ENCODE results near the gene CD84. TPM values are rescaled to one million over a fixed set of nuclear protein-coding genes. Genes with fewer than 3 reads are reported as not detected.
"Not testable (repeated sequence)": the region's sequence is repeated elsewhere in the genome, so short reads cannot be mapped to it uniquely, and the experiment has no call there.

CD84 gene
- polyA plus RNA-seq, 1 of the 3 experiments (the other 2 are of a cell fraction): not detected

- H3K4me2 ChIP-seq; H3K79me2 ChIP-seq (ENCODE audit: insufficient read depth); H3K4me1 ChIP-seq (ENCODE audit: control insufficient read depth in 1 of 2, insufficient read depth in 2 of 2, low read depth in 1 of 2, low read length in 1 of 2); H3K27ac ChIP-seq (ENCODE audit: low read depth in 2 of 2, low read length in 1 of 2); DNase-seq; H3K9me3 ChIP-seq; H3F3A ChIP-seq (replicated peaks; ENCODE audit: insufficient read depth); H4K20me1 ChIP-seq (ENCODE audit: insufficient read depth); H2AFZ ChIP-seq (ENCODE audit: low read depth); POLR2A ChIA-PET; H3K4me3 ChIP-seq (ENCODE audit: low read depth in 2 of 2, low read length in 1 of 2); H3K27me3 ChIP-seq (ENCODE audit: insufficient read depth); H3K9me2 ChIP-seq; CTCF ChIA-PET; H3K9ac ChIP-seq; H3K36me3 ChIP-seq (replicated peaks in 1 of 2; ENCODE audit: control insufficient read depth in 1 of 2, insufficient read depth in 2 of 2, low read length in 1 of 2): not testable (repeated sequence)
- under 1% methylated on average over 3 of the region's 3 CpGs for WGBS (ENCODE audit: low lambda C conversion rate)
These were observed 80.8 kb downstream of the CD84 start for GRCh38 chr1:160498301-160499065.

GRCh38 chr1:160496334-160496733 is 83.0 kb downstream of the CD84 start:
- no peaks in the 10 kb centered on the region for H4K20me1 ChIP-seq (ENCODE audit: insufficient read depth)
- POLR2A ChIA-PET: interaction anchor here (0.6 kb wide), 1 partner anchor 9 kb away, joined by 3 read pairs; no protein-coding TSS in a partner anchor
- CTCF ChIA-PET: no interaction called here
- no peaks in the 10 kb centered on the region for H3F3A ChIP-seq (replicated peaks; ENCODE audit: insufficient read depth)
- no peaks in the 10 kb centered on the region for H3K9me3 ChIP-seq
- H3K79me2 ChIP-seq (ENCODE audit: insufficient read depth): no peaks in the 10 kb centered on the region
- no peak overlapping the region for H3K4me3 ChIP-seq (ENCODE audit: low read depth in 2 of 2, low read length in 1 of 2)
- TF ChIP-seq YY1 (IDR thresholded peaks at IDR 0.05; ENCODE audit: low read depth): no peak
- TF ChIP-seq TAF1 (IDR thresholded peaks at IDR 0.05; ENCODE audit: borderline replicate concordance, low read depth, low read length): no peak
- no peak for TF ChIP-seq RFX5 (IDR thresholded peaks at IDR 0.05; ENCODE audit: low read length)
- TF ChIP-seq EZH2phosphoT487 (IDR thresholded peaks at IDR 0.05; ENCODE audit: borderline replicate concordance, low read depth): no peak
- TF ChIP-seq ZBTB33 (IDR thresholded peaks at IDR 0.05; ENCODE audit: borderline replicate concordance, low read depth): no peak
- TF ChIP-seq POLR2AphosphoS5 (IDR thresholded peaks at IDR 0.05; ENCODE audit: low read depth, low read length): no peak
- no peak for TF ChIP-seq MXI1 (IDR thresholded peaks at IDR 0.05; ENCODE audit: low read depth, low read length)
- no peak for TF ChIP-seq SMC3 (IDR thresholded peaks at IDR 0.05; ENCODE audit: low read depth, low read length)
- TF ChIP-seq NFIC (IDR thresholded peaks at IDR 0.05; ENCODE audit: borderline replicate concordance): no peak
- TF ChIP-seq FOXM1 (IDR thresholded peaks at IDR 0.05; ENCODE audit: low read depth): no peak
- no peak for TF ChIP-seq USF1 (IDR thresholded peaks at IDR 0.05; ENCODE audit: borderline replicate concordance, low read depth)
- no peak for TF ChIP-seq CHD2 (IDR thresholded peaks at IDR 0.05; ENCODE audit: low read length, partially characterized antibody)
- TF ChIP-seq REST (IDR thresholded peaks at IDR 0.05; ENCODE audit: low read depth, low read length): no peak
- no peak for TF ChIP-seq RAD21 (IDR thresholded peaks at IDR 0.05; ENCODE audit: low read length)
- no peak for TF ChIP-seq NRF1 (IDR thresholded peaks at IDR 0.05; ENCODE audit: low read depth, low read length)
- no peak for TF ChIP-seq RCOR1 (IDR thresholded peaks at IDR 0.05; ENCODE audit: low read length)
- no peak for TF ChIP-seq MEF2A (IDR thresholded peaks at IDR 0.05; ENCODE audit: borderline replicate concordance, low read depth)
- TF ChIP-seq EP300 (IDR thresholded peaks at IDR 0.05; ENCODE audit: borderline replicate concordance in 1 of 2, low read depth in 1 of 2, low read length in 1 of 2): no peak
- TF ChIP-seq SIN3A (IDR thresholded peaks at IDR 0.05; ENCODE audit: borderline replicate concordance, low read depth, low read length): no peak
- no peak for TF ChIP-seq IRF3 (IDR thresholded peaks at IDR 0.05; ENCODE audit: low read depth, low read length)
- 12% methylated on average over 4 of the region's 4 CpGs for WGBS (ENCODE audit: low lambda C conversion rate)
- H3K4me1 ChIP-seq (ENCODE audit: control insufficient read depth in 1 of 2, insufficient read depth in 2 of 2, low read depth in 1 of 2, low read length in 1 of 2): no peaks in the 10 kb centered on the region
- no peak overlapping the region for H3K27ac ChIP-seq (ENCODE audit: low read depth in 2 of 2, low read length in 1 of 2)
- no peaks in the 10 kb centered on the region for H3K36me3 ChIP-seq (replicated peaks in 1 of 2; ENCODE audit: control insufficient read depth in 1 of 2, insufficient read depth in 2 of 2, low read length in 1 of 2)
- H3K4me2 ChIP-seq: no peak overlapping the region
- H2AFZ ChIP-seq (ENCODE audit: low read depth): no peak overlapping the region
- H3K9me2 ChIP-seq: no peaks in the 10 kb centered on the region
- H3K9ac ChIP-seq: no peak overlapping the region
- no peaks in the 10 kb centered on the region for H3K27me3 ChIP-seq (ENCODE audit: insufficient read depth)
- no peak for DNase-seq
